Testis (tissue), 2 donors: ENCODE measurements around the gene C17orf113.

Source experiments
- CTCF ChIP-seq, 3 experiments: fragments of 450-650 bp in 2 of 3; fragments of 200-600 bp in 1 of 3; sonication (generic) in 1 of 3; IDR thresholded peaks; one replicate each; pipeline ENCODE4 v1.5.1; 2016 to 2019; ENCODE audit warnings: antibody characterized with exemption in 3 of 3, mild to moderate bottlenecking in 2 of 3, moderate library complexity in 1 of 3
- POLR2A ChIP-seq: fragments of 450-650 bp; IDR thresholded peaks from one replicate; pipeline ENCODE4 v1.6.1; 2017; ENCODE audit warnings: antibody characterized with exemption, mild to moderate bottlenecking, moderate library complexity

GRCh38 chr17:42056635-42057034, 6.2 kb upstream of the C17orf113 start:
- TF ChIP-seq CTCF (IDR thresholded peaks at IDR 0.05) (no peak), POLR2A (no peak)
